IPS-NIHi11 (cell line): ENCODE results near the gene C1QTNF5.

ENCODE experiments used
- DNase-seq: peaks from one replicate; pipeline ENCODE4 v3.0.0; 2012; ENCODE audit warnings: mixed read lengths, low spot score

Gene C1QTNF5

DNA sequence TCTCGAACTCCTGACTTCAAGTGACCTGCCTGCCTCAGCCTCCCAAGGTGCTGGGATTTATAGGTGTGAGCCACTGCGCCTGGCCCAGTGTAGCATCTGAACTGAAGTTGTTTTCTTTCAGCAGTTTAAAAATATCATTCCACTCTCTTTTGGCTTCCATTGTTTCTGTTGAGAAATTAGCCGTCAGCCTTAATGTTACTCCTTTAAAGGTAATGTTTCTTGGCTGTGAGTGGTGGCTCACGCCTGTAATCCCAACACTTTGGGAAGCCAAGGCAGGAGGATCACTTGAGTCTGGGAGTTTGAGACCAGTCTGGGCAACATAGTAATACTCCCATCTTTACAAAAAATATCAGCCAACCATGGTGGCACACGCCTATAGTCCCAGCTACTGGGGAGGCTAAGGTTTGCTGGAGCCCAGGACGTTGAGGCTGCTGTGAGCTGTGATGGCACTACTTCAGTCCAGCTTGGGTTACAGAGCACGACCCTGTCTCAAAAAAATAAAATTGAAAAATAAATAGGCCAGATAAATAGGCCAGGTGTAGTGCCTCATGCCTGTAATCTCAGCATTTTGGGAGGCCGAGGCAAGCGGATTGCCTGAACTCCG is 49.7 kb downstream of the C1QTNF5 start:
- no peak for DNase-seq
